ENCODE measurements around the gene NUP85. TPM values are rescaled to one million over a fixed set of nuclear protein-coding genes. Genes with fewer than 3 reads are reported as not detected.

Gene NUP85
- polyA plus RNA-seq, 1 of the 3 experiments (the other 2 are of a cell fraction): 80.5 TPM

DNA sequence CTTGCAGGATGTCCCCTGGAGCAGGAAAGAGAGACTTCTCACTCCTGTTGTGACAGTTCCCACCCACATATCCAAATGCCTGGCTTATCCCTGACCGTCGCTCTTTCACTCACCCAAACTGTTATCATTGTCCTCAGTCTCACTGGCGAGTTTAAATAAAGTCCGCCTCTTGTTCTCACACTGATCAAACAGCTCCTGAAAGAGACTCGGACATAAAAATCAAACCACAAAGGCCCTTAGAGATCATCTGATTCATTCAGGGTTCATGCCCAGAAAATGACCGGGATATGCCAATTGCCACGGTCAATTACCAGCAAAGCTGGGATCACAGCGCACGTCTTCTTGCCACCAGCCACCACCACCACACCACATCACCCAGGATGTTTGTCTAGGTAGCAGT, 36.0 kb downstream of the NUP85 start:
- ChIA-PET POLR2A (interaction anchor here (1.2 kb wide), 1 partner anchor 20 kb away, joined by 5 read pairs; the partner anchor contains the start of genes GGA3 and MRPS7), CTCF (interaction anchor here (0.6 to 11.7 kb wide), 11 partner anchors 12 to 171 kb away, joined by 3 to 136 read pairs (median 27); partner anchors contain the start of genes GGA3, MIF4GD, MRPS7 and NUP85)
- Histone ChIP-seq H3K9me3 (no peaks in the 10 kb centered on the region), H3F3A (replicated peaks; ENCODE audit: insufficient read depth) (peaks cover 15% of the 10 kb centered on the region), H2AFZ (ENCODE audit: low read depth) (no peak overlapping the region), H3K4me3 (ENCODE audit: low read depth in 2 of 2, low read length in 1 of 2) (no peak overlapping the region), H3K9me2 (no peaks in the 10 kb centered on the region), H3K4me1 (ENCODE audit: control insufficient read depth in 1 of 2, insufficient read depth in 2 of 2, low read depth in 1 of 2, low read length in 1 of 2) (peaks cover 0 to 2% of the 10 kb centered on the region in 2 experiments; a peak in 1 of 4 replicates), H3K27ac (ENCODE audit: low read depth in 2 of 2, low read length in 1 of 2) (no peak overlapping the region), H3K36me3 (replicated peaks in 1 of 2; ENCODE audit: control insufficient read depth in 1 of 2, insufficient read depth in 2 of 2, low read length in 1 of 2) (peaks cover 42 to 97% of the 10 kb centered on the region in 2 experiments), H3K9ac (no peak overlapping the region), H3K79me2 (ENCODE audit: insufficient read depth) (no peaks in the 10 kb centered on the region), H3K4me2 (no peak overlapping the region), H4K20me1 (ENCODE audit: insufficient read depth) (peaks cover 3% of the 10 kb centered on the region; the same call in 1 of the 2 replicates), H3K27me3 (ENCODE audit: insufficient read depth) (no peaks in the 10 kb centered on the region)
- no peak for TF ChIP-seq GABPA (IDR thresholded peaks at IDR 0.05; ENCODE audit: low read depth)
- TF ChIP-seq POLR2AphosphoS5 (IDR thresholded peaks at IDR 0.05; ENCODE audit: low read depth, low read length): no peak
- no peak for TF ChIP-seq MXI1 (IDR thresholded peaks at IDR 0.05; ENCODE audit: low read depth, low read length)
- TF ChIP-seq RXRA (IDR thresholded peaks at IDR 0.05; ENCODE audit: borderline replicate concordance, low read depth): no peak
- TF ChIP-seq, protein P1, sequence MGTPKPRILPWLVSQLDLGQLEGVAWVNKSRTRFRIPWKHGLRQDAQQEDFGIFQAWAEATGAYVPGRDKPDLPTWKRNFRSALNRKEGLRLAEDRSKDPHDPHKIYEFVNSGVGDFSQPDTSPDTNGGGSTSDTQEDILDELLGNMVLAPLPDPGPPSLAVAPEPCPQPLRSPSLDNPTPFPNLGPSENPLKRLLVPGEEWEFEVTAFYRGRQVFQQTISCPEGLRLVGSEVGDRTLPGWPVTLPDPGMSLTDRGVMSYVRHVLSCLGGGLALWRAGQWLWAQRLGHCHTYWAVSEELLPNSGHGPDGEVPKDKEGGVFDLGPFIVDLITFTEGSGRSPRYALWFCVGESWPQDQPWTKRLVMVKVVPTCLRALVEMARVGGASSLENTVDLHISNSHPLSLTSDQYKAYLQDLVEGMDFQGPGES (IDR thresholded peaks at IDR 0.05; ENCODE audit: low read depth, low read length): no peak
- no peak for TF ChIP-seq EZH2phosphoT487 (IDR thresholded peaks at IDR 0.05; ENCODE audit: borderline replicate concordance, low read depth)
- TF ChIP-seq MEF2A (IDR thresholded peaks at IDR 0.05; ENCODE audit: borderline replicate concordance, low read depth): no peak
- TF ChIP-seq NFIC (IDR thresholded peaks at IDR 0.05; ENCODE audit: borderline replicate concordance): no peak
- no peak for TF ChIP-seq JUND (IDR thresholded peaks at IDR 0.05)
- TF ChIP-seq RAD21 (IDR thresholded peaks at IDR 0.05; ENCODE audit: low read length): no peak
- no peak for TF ChIP-seq SMC3 (IDR thresholded peaks at IDR 0.05; ENCODE audit: low read depth, low read length)
- TF ChIP-seq, protein P2, sequence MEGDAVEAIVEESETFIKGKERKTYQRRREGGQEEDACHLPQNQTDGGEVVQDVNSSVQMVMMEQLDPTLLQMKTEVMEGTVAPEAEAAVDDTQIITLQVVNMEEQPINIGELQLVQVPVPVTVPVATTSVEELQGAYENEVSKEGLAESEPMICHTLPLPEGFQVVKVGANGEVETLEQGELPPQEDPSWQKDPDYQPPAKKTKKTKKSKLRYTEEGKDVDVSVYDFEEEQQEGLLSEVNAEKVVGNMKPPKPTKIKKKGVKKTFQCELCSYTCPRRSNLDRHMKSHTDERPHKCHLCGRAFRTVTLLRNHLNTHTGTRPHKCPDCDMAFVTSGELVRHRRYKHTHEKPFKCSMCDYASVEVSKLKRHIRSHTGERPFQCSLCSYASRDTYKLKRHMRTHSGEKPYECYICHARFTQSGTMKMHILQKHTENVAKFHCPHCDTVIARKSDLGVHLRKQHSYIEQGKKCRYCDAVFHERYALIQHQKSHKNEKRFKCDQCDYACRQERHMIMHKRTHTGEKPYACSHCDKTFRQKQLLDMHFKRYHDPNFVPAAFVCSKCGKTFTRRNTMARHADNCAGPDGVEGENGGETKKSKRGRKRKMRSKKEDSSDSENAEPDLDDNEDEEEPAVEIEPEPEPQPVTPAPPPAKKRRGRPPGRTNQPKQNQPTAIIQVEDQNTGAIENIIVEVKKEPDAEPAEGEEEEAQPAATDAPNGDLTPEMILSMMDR (IDR thresholded peaks at IDR 0.05): no peak
- no peak for TF ChIP-seq NRF1 (IDR thresholded peaks at IDR 0.05; ENCODE audit: low read depth, low read length)
- TF ChIP-seq, protein P3, sequence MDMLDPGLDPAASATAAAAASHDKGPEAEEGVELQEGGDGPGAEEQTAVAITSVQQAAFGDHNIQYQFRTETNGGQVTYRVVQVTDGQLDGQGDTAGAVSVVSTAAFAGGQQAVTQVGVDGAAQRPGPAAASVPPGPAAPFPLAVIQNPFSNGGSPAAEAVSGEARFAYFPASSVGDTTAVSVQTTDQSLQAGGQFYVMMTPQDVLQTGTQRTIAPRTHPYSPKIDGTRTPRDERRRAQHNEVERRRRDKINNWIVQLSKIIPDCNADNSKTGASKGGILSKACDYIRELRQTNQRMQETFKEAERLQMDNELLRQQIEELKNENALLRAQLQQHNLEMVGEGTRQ (IDR thresholded peaks at IDR 0.05; ENCODE audit: borderline replicate concordance, low read depth, low read length): no peak
- no peak for TF ChIP-seq TEAD4 (IDR thresholded peaks at IDR 0.05; ENCODE audit: borderline replicate concordance, insufficient read depth)
- 97% methylated on average over 9 of the region's 9 CpGs for WGBS (ENCODE audit: low lambda C conversion rate)
- no peak for DNase-seq

Data from SK-N-SH (cell line).